ENCODE results near the gene FIS1.
"Not testable (repeated sequence)": the region's sequence is repeated elsewhere in the genome, so short reads cannot be mapped to it uniquely, and the experiment has no call there.

The FIS1 gene

GRCh38 chr7:101255796-101256195 lies 10.9 kb upstream of the FIS1 start:
- DNase-seq = no peak

DNA sequence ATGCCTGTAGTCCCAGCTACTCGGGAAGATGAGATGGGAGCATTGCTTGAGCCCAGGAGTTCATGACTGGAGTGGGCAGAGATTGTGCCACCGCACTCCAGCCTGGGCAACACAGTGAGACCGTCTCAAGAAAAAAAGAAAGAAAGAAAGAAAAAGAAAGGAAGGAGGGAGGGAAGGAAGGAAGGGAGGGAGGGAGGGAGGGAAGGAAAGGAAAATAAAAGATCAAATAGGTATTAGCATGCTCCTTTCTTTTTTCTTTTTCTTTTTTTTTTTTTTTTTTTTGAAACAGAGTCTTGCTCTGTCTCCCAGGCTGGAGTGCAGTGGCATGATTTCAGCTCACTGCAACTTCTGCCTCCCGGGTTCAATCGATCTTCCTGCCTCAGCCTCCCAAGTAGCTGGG lies 8.3 kb upstream of the FIS1 start:
- DNase-seq = not testable (repeated sequence)

DNA sequence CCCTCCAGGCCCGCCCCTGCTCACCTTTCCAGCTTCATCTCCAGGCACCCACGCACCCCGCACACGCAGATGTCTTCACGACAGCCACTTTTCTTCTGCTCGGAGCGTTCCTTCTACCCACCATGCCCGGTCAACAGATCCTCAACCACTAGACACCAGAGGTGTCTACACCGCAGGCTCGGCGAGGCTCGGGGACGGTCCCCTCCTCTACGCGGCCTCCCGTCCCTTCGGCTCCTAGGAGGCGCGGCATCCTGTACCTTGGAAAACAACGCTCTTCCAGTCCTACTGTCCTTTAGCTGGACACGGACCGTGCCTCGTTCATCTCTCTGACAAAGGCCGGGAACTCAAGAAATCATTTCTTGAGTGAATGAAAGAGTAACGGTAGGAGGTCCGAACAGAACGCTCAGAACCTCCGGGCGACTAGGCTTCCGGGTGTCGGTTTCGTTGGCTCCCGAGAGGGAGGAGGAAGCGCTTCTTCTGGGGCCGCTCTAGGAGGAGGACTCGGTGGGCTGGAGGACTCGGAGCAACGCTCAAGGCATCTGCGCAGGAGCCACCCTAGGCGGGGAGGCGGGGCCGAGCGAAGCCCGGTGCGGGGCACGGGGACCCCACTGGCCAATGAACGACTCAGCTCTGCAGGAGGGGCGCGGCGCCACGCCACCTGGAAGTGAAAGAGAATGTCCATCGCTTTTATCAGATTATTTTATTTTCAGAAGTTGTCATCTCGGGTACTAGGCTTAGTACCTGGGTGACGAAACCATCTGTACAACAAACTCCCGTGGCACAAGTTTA lies 7.2 kb upstream of the FIS1 start:
- peak; percentile 98 to 99 for DNase-seq

DNA sequence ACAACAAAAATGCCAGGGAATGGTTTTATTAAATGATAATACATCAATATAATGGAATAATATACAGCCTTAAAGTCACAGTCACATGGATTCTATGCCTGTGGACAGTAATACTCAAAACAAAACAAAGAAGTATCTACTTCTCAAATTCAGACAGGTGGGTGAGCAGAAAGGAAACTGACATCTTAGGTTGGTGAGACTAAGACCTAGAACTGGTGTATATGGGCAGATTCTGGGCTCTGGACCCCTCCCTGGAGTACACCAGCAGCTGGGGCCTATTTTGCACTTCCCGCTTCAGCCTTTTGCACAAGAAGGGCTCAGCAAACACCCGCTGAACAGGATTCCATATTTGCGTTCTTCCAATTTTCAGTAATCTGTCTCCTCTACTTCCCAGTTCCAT lies 5.4 kb upstream of the FIS1 start:
- no peak for DNase-seq

DNA sequence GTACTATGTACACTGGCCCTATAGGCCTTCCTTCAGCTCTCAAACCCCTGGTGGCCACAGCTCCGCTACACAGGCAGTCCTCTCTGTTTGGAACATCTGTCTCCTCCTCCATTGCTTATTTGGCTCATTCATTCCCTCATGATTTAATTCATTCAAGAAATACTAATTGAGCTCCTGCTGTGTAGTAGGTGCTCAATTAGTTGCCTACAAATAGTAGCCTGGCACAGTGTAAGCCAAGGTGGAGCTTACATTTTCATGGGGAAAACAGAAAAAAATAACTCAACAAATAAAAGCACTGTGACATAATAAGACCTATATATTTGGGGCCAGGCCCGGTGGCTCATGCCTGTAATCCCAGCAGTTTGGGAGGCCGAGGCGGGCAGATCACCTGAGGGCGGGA lies 3.4 kb upstream of the FIS1 start:
- DNase-seq = no peak

DNA sequence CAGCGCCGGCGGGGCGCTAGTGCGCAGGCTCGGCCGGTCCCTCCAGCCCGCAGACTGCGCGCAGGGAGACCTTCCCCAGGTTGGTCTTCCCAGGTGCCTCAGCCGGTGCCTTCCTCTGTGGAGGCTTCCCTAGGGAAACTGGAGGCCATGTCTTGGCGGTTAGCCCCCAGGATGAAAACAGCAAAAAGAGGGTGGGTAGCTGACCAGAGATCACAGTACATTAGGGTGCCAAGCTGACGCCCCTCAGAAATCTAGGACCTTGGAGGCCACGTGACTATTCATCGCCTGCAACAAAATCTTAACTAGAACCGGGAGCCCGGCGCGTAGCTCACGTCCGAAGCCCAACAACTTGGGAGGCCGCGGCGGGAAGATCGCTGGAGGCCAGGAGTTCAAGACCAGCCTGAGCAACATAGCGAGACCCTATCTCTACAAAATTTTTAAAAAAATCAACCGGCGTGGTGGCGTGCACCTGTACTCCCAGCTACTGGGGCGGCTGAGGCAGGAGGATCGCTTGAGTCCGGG lies 327 bp upstream of the FIS1 start:
- no peak for DNase-seq

DNA sequence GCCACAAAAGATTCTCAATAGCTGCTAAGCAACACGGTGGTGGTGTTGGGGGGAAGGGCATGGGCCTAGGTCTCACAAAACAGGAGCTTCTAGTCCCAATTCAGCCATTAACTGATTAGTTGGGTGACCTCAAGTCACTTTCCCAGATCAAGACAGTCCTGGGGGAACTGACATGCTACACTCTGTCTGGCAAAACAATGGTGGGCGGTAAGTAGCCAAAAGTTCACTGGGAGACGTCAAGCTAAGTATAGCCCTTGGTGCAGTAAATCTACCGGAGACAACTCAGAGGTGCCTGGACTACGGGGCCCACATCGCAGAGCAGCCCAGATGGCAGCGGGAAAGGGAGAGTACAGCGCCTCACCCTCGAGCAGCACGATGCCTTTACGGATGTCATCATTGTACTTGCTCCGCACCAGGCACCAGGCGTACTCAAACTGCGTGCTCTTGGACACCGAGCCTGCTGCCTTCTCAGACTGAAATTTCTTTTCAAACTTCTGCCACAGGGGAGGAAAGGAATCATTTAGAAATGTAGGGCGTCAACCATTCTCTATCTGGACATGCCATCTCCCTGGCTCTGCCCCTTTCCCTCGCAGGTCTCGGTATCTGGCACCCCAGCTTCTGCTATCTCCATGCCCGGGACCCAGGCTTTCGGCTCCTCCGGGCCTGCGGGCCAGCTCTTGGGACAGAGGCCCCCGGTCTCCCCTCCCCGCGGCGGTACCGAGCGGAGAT lies 1.1 kb downstream of the FIS1 start:
- DNase-seq = no peak

DNA sequence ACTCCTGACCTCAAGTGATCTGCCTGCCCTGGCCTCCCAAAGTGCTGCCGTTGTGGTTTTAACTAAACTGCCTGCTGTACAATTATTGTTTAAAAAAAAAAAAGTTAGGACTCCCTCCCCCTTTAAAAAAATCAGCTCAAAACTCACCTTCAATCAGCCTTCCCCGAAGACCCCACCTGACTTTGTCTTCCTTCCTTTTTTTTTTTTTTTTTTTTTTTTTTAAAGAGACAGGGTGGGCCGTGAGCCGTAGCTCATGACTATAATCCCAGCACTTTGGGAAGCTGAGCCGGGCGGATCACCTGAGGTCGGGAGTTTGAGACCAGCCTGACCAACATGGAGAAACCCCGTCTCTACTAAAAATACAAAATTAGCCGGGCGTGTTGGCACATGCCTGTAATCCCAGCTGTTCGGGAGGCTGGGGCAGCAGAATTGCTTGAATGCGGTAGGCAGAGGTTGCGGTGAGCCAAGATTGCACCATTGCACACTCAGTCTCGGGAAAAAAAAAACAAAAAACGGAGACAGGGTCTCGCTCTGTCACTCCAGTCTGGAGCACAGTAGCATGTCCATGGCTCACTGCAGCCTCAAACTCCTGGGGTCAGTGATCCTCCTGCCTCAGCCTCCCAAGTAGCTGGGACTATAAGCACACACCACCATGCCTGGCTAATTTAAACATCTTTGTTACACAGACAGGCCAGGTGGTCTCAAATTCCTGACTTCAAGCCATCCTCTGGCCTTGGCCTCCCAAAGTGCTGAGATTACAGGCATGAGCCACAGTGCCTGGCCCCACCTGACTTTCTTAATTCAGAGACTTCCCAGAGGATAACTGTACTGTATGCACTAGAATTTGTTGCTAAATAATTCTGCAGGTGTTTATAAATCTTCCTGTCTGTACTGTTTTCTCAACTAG lies 3.2 kb downstream of the FIS1 start:
- no peak for DNase-seq

GRCh38 chr7:101241015-101241363 lies 3.9 kb downstream of the FIS1 start:
- DNase-seq = no peak

DNA sequence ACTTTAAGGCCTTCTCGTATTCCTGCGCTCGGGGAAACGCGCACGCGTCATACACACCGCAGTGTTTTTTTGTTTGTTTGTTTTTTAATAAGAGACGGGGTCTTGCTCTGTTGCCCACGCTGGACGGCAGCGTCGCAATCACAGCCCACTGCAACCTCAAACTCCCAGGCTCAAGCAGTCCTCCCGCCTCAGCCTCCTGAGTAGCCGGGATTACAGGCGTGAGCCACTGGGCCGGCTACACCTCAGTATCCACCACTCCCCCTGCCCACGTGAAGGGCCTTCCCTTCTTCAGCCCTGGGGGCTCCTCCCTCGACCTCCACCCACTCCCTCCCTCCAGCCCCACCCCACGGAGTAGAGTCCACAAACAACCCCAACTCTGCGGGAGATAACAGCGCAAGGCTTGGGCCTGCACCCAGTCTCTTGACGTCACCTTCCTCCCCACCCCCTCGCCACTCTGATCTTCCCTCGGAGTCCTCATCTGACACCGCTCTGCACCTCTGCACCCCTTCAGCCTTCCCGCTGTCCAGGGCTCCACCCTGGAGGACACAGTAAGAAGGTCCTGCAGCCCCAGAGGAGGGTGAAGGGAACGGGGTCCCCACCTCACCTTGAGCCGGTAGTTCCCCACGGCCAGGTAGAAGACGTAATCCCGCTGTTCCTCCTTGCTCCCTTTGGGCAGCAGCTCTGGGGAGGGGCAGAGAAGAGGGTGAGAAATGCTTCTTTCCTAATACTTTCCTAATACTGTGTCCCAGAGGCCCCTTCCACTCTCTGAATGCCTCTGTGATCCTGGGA lies 4.5 kb downstream of the FIS1 start:
- no peak for DNase-seq

DNA sequence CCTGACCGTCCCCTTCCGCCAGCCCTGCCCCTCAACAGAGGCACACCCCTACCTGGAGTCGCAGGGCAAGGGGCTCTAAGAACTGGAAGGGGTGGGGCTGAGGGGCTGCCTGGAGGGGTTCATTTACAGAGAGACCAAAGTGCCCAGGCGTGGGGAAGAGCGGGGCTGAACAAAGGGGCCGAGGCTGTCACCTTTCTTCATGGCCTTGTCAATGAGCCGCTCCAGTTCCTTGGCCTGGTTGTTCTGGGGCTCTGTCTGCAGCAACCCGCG lies 5.0 kb downstream of the FIS1 start:
- DNase-seq = no peak

DNA sequence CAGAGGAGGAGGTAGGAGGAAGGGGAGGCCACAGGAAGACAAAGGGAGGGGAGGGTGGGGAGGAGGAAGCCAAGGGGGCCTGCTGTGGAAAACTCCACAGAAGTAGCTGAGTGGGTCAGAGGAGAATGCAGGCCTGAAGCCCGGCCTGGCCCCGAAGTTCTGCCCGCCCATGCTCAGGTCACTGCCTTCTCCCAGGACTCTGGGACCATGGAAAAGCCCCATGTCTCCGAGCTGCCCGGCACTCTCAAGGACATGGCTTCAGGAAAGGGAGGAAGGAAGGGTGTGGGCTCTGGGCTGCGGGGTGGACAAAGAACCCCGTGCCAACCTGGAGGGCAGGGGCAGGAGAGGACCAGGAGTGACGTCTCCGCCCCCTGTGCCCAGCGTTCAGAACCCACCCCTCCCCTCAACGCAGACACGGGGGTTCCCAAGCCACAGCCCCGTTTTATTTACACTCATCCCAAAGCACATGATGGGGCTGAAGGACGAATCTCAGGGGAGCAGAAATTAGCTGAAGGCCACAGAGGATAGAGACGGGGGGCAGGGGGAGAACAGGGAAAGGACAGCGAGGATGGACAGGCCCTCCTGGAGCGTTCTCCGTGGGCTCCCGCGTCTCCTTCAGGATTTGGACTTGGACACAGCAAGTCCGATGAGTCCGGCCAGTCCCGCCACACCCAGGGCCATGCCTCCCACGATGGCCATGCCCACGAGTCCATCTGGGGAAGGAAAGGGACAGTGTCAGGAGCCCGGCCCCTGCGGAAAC lies 5.5 kb downstream of the FIS1 start:
- no peak for DNase-seq

GRCh38 chr7:101238226-101239182 lies 6.4 kb downstream of the FIS1 start:
- no peak for DNase-seq

GRCh38 chr7:101237206-101238067 lies 7.4 kb downstream of the FIS1 start, which contains the start of gene CLDN15:
Gene CLDN15, minus strand, starts transcription at chr7:101237802. Its CDS starts 221 bp downstream, at chr7:101237581.
- DNase-seq = no peak

DNA sequence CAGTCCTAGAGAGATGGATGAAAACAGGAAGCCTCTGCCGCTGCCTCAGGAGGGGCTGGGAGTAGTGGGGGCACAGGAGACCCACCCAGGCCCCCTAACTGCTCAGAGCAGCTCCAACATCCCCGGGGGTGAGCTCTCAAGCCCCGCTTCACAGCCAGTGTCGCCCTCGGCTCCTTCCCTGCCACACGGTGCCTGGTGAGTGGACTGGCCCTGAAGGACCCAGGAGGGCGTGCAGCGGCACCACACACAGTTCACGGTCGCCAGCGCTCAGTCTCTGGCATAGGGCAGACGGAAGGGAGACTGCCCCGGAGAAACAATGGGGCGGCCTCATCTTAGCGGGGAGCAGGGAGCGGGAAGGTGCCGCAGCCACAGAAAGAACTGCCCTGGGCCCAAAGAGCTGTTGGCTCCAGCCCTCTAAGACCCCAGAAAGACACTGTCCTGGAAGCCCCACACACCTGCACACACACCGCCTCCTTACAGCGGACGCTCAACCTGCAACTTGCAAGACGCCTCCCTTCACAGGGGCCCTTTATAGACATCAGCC lies 8.5 kb downstream of the FIS1 start:
- no peak for DNase-seq

- no peak for DNase-seq
These were observed 9.4 kb downstream of the FIS1 start for GRCh38 chr7:101235522-101235921.

DNA sequence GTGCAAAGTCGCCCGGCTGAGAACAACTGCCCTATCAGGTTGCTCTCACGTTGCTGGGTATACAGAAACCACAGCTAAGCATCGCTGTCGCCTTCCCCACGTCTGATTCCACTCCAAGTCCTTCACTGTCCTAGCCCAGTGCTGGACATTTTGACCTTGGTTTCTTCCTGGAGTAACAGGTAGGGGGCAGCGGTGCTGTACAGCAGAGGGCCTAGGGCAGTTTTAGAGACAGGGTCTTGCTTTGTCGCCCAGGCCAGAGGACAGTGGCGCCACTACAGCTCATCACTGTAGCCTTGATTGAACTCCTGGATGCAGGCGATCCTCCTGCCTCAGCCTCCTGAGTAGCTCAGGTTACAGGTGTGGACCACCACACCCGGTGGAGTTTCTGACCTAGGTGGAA lies 9.8 kb downstream of the FIS1 start:
- DNase-seq = no peak

- no peak for DNase-seq
These were observed 10.2 kb downstream of the FIS1 start for GRCh38 chr7:101234636-101235035.

- no peak for DNase-seq
These were observed 10.9 kb downstream of the FIS1 start for GRCh38 chr7:101233907-101234547.

Measured in activated CD4-positive, alpha-beta T cell treated with anti-CD3 and anti-CD28 coated beads for 4 hours (primary cell).